Uterus (tissue), 4 donors: ENCODE measurements around the gene GRM8. TPM values are rescaled to one million over a fixed set of nuclear protein-coding genes. Genes with fewer than 3 reads are reported as not detected.
"Not testable (repeated sequence)": the region's sequence is repeated elsewhere in the genome, so short reads cannot be mapped to it uniquely, and the experiment has no call there.

Experiments used
- DNase-seq, 2 donors: peaks; one replicate each; pipeline ENCODE4 v3.0.0-alpha.2; 2019 to 2020
- H3K27ac ChIP-seq, 2 donors: fragments of 200-600 bp; sonication (generic); 1 replicate in 1 of 2; 2 replicates in 1 of 2; pipeline ENCODE4 v1.5.1; 2016 to 2018
- H3K27me3 ChIP-seq, 2 donors: fragments of 200-600 bp; sonication (generic); one replicate each; pipeline ENCODE4 v1.5.1; 2018 to 2019; ENCODE audit warnings: control low read depth in 1 of 2
- H3K36me3 ChIP-seq, 2 donors: fragments of 200-600 bp; sonication (generic); one replicate each; pipeline ENCODE4 v1.5.1; 2019; ENCODE audit warnings: control low read depth in 1 of 2
- H3K4me1 ChIP-seq, 2 donors: fragments of 200-600 bp; sonication (generic); one replicate each; pipeline ENCODE4 v1.5.1; 2018 to 2019; ENCODE audit warnings: control low read depth in 1 of 2
- H3K4me3 ChIP-seq, 2 donors: fragments of 200-600 bp; sonication (generic); 1 replicate in 1 of 2; 2 replicates in 1 of 2; pipeline ENCODE4 v1.5.1; 2018 to 2019; ENCODE audit warnings: mild to moderate bottlenecking in 1 of 2
- H3K9me3 ChIP-seq, 2 donors: fragments of 200-600 bp; sonication (generic); one replicate each; pipeline ENCODE4 v1.5.1; 2019; ENCODE audit warnings: control low read depth in 1 of 2
- CTCF ChIP-seq, 4 experiments: fragments of 200-600 bp in 2 of 4; fragments of 450-650 bp in 2 of 4; sonication (generic) in 2 of 4; IDR thresholded peaks; one replicate each; pipeline ENCODE4 v1.5.1; 2016 to 2019; ENCODE audit warnings: antibody characterized with exemption in 4 of 4, mild to moderate bottlenecking in 2 of 4, moderate library complexity in 1 of 4
- POLR2A ChIP-seq, 2 donors: fragments of 450-650 bp; IDR thresholded peaks; one replicate each; pipeline ENCODE4 v1.6.1; 2016; ENCODE audit warnings: antibody characterized with exemption in 2 of 2, mild to moderate bottlenecking in 1 of 2, moderate library complexity in 1 of 2
- intact Hi-C: fragments of 100-400 bp; cut with DNase I; formaldehyde crosslinking; loops from one replicate; pipeline ENCODE4 v1.15.1; 2023; ENCODE audit warnings: low total_unique reads
- total RNA-seq, 4 donors: library from RNA; depleted of rRNA in 3 of 4; stranded (reverse); fragments of >200 nt in 3 of 4; gene quantifications; one replicate each; pipeline versions ENCODE4 v1.1.0 to v1.2.4, GENCODE V29; 2014 to 2023
- donor health status: DM: yes; HTN: yes; CAD: no.

GRM8 gene
- total RNA-seq, 4 donors from 2014 or later, result 3.9 TPM; not detected in 3

GRCh38 chr7:126689037-126689436 is 563.7 kb downstream of the GRM8 start:
- H3K4me1 ChIP-seq, result no peaks in the 10 kb centered on the region
- no peak overlapping the region for H3K27ac ChIP-seq
- no peak overlapping the region for H3K4me3 ChIP-seq
- DNase-seq, result no peak
- intact Hi-C loops, result no loop called here
- no peaks in the 10 kb centered on the region for H3K27me3 ChIP-seq
- TF ChIP-seq CTCF (IDR thresholded peaks at IDR 0.05), result no peak
- no peak for TF ChIP-seq POLR2A (IDR thresholded peaks at IDR 0.05)
- H3K36me3 ChIP-seq, result no peaks in the 10 kb centered on the region
- H3K9me3 ChIP-seq, result no peaks in the 10 kb centered on the region

GRCh38 chr7:126686474-126686873 is 566.3 kb downstream of the GRM8 start:
- no peaks in the 10 kb centered on the region for H3K36me3 ChIP-seq
- H3K4me3 ChIP-seq, result no peak overlapping the region
- no peaks in the 10 kb centered on the region for H3K27me3 ChIP-seq
- no peak for DNase-seq
- no peak overlapping the region for H3K27ac ChIP-seq
- no peak for TF ChIP-seq POLR2A (IDR thresholded peaks at IDR 0.05)
- TF ChIP-seq CTCF (IDR thresholded peaks at IDR 0.05), result no peak
- no peaks in the 10 kb centered on the region for H3K9me3 ChIP-seq
- intact Hi-C loops, result no loop called here
- H3K4me1 ChIP-seq, result no peaks in the 10 kb centered on the region

GRCh38 chr7:126685596-126685995 is 567.1 kb downstream of the GRM8 start:
- no peaks in the 10 kb centered on the region for H3K9me3 ChIP-seq
- H3K27ac ChIP-seq, result no peak overlapping the region
- H3K4me3 ChIP-seq, result no peak overlapping the region
- no peak for DNase-seq
- TF ChIP-seq POLR2A (IDR thresholded peaks at IDR 0.05) (no peak), CTCF (IDR thresholded peaks at IDR 0.05) (no peak)
- no peaks in the 10 kb centered on the region for H3K27me3 ChIP-seq
- no peaks in the 10 kb centered on the region for H3K4me1 ChIP-seq
- intact Hi-C loops, result no loop called here
- no peaks in the 10 kb centered on the region for H3K36me3 ChIP-seq

GRCh38 chr7:126685018-126685573 is 567.6 kb downstream of the GRM8 start:
- no peak overlapping the region for H3K27ac ChIP-seq
- DNase-seq, result no peak
- H3K4me1 ChIP-seq, result no peaks in the 10 kb centered on the region
- no peaks in the 10 kb centered on the region for H3K9me3 ChIP-seq
- H3K4me3 ChIP-seq, result no peak overlapping the region
- TF ChIP-seq POLR2A (IDR thresholded peaks at IDR 0.05), result no peak
- TF ChIP-seq CTCF (IDR thresholded peaks at IDR 0.05), result no peak
- no peaks in the 10 kb centered on the region for H3K27me3 ChIP-seq
- H3K36me3 ChIP-seq, result no peaks in the 10 kb centered on the region
- intact Hi-C loops, result no loop called here

GRCh38 chr7:126682176-126682575 is 570.6 kb downstream of the GRM8 start:
- intact Hi-C loops, result no loop called here
- Histone ChIP-seq H3K27me3 (no peaks in the 10 kb centered on the region), H3K27ac (no peak overlapping the region), H3K4me1 (no peaks in the 10 kb centered on the region), H3K4me3 (no peak overlapping the region), H3K36me3 (no peaks in the 10 kb centered on the region), H3K9me3 (no peaks in the 10 kb centered on the region)
- TF ChIP-seq POLR2A (IDR thresholded peaks at IDR 0.05) (no peak), CTCF (IDR thresholded peaks at IDR 0.05) (no peak)
- no peak for DNase-seq

GRCh38 chr7:126668762-126669161 is 584.0 kb downstream of the GRM8 start:
- H3K36me3 ChIP-seq, H3K4me1 ChIP-seq, H3K9me3 ChIP-seq, H3K27me3 ChIP-seq, intact Hi-C loops, H3K4me3 ChIP-seq, DNase-seq, H3K27ac ChIP-seq: not testable (repeated sequence)
